CD4-positive, alpha-beta T cell treated with Interleukin-21 for 1 hour (primary cell): ENCODE data around the gene RING1.

Source experiments
- DNase-seq: peaks from one replicate; pipeline ENCODE4 v3.0.0-alpha.2; 2020

The RING1 gene

DNA sequence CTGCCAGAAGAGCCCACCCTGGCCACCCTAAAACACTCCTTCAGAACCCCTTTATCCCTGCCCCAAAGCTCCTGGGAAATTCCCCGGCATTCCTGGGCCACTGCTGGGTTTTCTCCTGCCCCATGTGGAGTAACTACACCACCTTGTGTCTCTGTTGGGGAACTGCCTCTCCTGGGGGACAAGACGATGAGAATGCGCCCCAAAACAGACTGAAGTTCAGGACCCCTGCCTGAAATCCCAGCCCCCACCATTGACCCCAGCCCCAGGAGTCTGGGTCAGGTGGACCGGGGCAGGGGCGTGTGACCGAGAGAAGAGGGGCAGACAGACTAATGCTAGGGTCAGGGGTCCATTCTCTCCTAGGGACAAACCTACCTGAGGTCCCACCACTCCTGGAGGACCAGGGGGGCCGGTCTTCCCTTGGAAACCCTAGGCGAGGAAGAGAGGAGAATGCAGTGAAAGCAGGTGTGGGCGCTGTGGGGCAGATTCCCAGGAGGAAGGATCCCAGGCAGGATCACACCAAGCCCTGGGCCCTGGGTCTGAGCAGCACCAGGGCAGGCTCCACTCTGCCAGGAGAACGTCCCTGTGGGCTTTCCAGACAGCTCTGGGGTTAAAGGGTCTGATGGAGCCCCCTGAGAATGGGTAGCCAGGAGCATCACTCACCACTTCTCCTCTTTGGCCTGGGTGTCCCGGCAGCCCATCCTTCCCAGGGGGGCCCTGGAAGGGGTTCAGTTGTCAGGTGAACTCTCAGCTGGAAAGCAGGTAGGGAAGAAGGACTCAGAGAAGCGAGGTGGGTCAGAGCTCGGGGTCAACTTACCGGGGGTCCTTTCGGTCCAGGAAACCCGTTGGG lies 35.4 kb upstream of the RING1 start:
- no peak for DNase-seq

DNA sequence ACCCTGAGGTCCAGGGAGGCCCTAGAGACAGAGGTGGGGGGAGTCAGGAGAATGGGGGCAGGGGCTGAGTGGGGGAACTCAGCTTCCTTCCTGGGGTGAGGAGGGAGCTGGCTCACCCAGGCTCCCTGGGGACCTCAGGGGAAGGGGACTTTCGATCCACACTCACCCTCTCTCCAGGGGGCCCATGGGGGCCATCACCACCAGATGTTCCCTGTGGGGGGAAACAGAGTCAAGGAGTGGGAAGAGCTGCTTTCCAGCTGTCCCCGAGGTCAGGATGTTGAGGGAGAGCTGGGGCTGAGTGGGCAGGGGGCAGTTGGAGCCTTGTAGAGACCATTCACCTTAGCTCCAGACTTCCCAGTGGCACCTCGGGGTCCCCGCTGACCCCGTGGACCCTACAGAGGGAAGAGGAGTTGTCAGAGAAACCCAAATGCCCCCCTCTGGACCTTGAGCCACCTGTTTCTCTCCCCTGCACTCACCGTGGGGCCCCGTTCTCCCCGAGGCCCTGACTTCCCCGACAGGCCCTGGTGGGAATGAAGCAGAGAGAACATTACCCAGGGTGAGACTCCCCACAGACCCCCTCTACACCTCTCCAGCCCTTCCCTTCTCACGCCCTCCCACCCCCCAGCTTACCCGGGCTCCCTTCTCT lies 34.6 kb upstream of the RING1 start:
- no peak for DNase-seq

GRCh38 chr6:33174784-33175183 lies 33.5 kb upstream of the RING1 start:
- no peak for DNase-seq

DNA sequence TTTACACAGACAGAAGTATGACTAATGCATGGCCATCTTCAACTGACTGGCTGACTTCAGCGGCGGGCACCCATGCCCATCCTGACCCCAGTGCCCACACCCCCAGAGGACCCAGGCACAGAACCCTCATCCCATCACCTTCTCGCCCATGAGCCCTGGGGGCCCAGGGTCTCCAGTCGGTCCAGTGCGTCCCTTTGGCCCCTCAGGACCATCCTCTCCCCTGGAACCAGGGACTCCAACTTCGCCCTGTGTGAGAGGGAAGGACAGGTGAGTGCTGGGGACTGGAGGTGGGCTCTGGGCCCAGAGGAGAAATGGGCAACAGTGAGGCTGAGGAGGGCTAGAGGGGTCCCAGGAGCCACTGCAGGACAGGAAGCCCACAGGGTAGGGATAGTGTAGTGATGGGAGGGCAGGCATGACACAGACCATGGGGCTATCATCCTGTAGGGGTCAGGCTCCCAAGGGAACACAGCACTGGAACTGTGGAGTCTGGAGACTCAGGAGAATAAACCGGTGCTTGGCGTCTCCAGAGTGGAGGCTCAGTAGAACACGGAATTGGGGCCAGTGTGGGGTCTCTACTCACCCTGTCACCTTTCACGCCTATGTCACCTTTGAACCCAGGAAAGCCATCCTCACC lies 32.7 kb upstream of the RING1 start:
- no peak for DNase-seq

DNA sequence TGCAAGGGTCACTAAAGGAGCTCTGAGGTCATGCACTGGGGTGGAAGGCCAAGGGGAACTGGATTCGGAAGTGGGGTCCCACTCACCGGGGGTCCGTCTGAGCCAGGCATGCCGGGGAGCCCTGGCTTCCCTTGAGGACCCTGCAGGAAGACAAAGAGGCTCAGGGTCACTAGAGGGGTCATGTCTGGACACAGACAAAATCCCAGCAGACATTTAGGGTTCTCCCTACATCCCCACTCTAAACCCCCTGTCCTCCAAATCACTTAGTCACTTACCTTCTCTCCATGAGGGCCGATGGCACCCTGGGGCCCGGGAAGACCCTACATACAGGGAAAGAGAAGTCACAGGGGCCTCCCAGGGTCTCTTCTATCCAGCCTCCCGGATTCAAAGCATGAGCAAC lies 31.4 kb upstream of the RING1 start:
- no peak for DNase-seq

- DNase-seq = no peak
Observed at GRCh38 chr6:33177552-33178446, 30.5 kb upstream of the RING1 start.

DNA sequence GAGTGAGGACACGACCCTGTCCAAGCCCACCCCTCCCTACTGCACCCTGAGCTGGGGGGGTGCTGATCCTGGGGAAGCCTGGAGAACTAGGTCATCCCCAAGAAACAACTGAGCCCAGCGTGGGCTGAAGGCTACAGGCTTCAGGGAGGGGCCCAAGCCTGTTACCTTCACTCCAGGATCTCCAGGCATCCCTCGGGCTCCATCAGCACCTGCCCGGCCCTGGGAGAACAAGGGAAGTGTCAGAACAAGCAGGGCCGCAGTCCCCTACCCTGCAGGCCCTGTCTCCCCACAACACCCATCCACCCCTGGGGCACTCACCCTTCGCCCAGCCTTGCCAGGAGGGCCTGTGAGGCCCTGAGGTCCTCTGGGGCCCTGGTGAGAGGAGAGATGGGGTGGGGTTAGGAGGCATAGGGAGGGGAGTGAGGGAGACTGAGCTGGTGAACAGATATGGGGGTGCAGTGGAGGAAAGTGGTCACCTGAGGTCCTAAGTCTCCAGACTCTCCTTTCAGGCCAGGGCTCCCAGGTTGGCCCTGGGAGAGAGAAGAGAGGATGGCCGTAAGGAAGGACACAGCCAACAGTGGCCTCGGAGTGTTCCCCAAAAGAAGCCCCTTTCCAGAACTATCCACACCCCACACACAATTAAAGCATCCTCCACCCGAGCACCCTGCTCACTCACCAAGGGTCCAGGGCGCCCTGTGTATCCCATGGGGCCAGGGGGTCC lies 29.4 kb upstream of the RING1 start:
- no peak for DNase-seq

DNA sequence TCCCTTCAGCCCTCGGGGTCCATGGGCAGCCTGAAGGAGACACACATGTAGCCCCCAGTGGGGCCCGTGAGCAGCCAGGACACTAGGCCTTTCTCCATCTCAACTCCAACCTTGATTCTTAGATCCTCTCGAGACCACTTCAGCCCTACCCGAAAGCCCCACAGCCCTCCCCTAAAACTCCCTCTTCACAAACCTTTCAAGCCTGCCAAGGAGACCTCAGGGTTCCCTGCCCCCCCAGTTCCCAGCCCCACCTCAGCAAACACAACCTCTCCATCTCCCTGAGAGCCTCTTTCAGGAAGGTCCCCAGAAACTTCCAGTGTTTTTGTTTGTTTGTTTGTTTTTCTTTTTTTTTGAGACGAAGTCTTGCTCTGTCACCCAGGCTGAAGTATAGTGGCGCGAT lies 27.2 kb upstream of the RING1 start:
- no peak for DNase-seq

DNA sequence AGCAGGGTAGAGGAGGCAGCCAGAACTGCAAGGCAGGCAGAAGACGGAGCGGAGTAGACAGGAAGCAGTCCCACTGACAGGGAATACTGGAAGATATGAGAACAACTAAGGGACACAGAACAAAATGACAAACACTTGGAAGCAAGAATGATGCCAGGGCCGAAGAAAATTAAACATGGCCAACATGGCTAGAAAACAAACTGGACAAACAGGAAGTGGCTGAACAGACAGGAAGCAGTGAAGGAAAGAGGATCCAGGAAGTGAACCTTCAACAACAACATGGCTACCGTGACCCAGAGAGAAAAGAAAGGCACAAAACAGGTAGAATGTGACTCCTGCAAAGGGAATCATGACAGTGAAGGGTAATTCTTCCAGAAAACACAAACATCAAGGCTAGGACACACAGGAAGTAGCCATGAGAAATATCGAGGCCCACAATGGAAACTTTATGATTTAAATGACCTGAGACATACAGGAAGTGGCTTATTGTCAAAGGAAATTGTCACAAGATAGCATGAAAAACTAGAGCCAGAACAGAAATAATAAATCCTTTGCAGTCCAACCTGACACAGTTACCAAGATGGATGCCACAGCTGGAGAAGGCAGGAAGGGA lies 25.1 kb upstream of the RING1 start:
- peak; percentile 26 for DNase-seq

DNA sequence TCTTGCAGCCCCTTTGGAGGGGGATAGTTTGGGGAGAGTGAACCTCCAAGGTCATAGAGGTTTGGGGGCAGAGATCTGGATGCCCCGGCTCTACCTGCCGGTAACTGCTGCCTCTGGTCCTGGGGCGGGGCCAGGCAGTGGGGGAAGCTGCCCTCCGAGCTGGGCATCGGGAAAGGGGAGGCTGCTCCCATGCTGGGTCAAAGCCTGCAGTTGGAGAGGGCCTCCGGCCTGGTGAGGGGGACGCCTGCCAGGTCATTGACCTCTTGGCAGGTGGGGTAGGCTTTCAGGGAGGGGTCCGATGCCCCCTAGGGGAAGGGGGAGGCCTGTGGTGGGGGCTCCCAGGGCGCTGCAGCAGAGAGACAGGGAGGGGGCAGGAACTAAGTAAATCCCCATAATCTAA lies 23.1 kb upstream of the RING1 start:
- DNase-seq = no peak

- no peak for DNase-seq
Observed at GRCh38 chr6:33185654-33186187, 22.6 kb upstream of the RING1 start.

DNA sequence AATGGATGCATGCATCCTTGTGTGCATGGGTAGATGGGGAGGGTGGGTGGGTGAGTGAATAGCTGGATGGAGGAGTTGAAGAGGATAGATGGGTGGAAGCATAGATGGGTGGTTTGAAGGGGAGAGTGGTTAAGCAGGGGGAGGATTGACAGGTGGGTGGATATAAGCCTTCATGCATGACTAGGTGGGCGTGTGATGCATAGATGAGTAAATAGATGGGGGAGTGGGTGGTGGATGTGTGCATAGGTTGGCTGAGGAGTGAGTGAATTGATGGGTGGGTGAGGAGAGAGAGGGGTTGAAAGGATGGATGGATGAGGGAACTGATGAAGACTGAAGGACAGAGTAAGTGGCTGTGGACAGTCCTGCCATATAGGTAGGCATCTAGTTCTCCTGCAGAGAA lies 20.5 kb upstream of the RING1 start:
- DNase-seq = no peak

DNA sequence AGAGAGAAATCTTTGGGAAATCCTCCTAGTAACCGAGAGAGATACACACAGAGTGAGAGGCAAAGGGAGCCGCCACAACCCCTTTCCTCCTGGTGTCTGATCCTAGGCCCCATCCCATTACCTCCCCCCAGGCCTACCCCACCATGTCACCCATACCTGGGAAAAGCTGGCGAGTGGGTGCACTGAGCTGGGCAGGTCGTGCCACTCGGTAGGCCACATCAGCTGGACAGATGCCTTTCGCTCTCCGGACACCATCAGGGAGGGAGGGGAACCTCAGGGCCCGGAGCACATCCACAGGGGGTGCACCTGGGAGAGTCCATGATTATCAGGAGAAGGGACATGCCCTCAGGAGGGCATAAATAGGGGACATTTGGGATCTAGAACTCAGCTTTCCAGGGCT lies 19.1 kb upstream of the RING1 start:
- no peak for DNase-seq

GRCh38 chr6:33189625-33190448 lies 18.5 kb upstream of the RING1 start:
- DNase-seq = no peak

DNA sequence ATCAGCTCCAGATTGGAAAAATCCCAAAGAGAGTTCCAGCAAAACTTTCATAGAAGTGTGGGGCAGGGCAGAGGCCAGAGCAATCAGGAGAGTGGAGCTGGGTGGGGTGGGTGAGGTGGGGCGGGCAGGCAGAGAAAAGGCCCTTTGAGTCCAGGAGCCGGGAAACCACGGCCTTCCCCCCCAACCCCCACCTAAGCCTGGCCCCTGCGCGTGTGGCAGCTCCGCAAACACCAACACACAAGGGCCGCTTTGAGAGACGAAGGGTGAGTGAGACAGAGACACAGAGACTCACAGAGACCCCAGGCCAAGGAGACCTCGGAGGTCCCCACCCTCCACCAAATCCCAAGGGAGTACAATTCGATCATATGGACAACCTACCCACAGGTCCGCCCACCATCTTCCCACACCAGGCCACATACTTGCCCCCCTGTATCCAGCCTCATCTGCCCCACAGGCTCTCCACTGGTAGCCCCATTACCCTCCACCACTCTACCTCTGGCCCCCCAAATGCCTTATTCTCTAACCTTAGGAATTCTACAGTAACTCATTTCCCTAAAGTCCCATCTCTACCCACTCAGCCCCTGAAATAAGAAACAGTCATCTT lies 17.7 kb upstream of the RING1 start:
- no peak for DNase-seq

DNA sequence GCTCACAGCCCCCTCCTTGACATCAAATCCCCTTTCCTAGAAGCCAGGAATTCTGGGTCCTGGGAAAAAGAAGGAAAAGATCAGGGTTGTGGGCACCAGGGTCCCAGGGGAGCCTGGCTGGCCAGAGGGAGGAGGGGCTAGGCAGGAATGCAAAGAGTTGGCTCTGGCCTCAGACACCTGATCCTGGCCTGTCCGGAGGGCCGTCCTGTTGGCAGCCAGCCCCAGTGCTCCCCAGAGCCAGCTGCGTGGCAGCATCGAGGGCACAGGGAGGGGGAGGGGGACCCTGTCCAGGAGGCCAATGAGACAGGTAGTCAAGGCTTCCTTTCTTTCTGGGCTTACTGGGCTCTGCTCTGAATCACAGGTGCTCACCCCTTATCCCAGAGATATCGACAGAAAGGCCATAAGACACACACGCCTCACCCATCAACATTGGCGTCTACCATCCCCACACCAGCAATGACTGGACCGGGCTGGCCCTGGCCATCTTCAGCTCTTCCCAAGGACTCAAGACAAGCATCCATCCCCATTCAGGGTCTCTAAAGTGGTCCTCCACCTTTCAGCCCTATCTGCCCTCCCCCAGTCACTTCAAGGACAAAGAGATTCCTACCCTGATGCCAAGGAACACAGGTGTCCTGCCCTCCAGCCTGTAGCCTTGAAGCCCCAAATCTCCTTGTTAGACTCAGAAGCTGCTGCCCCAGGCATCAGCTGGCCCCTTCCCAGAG lies 16.8 kb upstream of the RING1 start:
- no peak for DNase-seq

DNA sequence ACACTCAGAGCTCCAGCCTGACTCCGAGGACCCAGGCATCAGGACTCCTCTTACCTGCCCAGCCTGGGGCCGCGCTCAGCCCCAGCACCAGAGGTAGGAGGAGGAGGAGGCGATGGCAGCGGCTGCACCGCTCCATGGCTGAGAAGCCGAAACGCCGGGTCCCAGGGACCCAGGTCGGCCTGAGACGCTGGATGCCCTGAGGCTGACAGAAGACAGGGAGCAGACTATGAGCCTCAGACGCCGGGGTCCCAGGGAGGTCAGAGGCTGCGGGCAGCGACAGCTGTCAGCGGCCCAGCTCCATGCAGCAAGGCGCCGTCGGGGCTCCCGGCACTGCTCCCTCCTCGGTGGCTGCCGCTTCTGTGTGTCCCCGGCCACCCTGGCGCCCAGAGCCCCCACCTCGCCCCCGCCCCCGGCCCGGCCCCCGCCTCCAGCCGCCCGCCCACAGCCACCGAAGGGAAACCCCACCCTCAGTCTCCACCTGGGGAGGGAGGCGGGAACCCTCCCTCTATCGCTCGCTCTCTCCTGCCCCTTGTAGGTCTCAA lies 16.1 kb upstream of the RING1 start, which contains the start of gene COL11A2:
Gene COL11A2 (minus strand): TSS at position 363 of the 542 bp plus-strand sequence. CDS start 227 bp downstream, at position 136.
- DNase-seq = peak; percentile 39

GRCh38 chr6:33192671-33193602 lies 15.4 kb upstream of the RING1 start:
- DNase-seq = peak; percentile 25
